HepG2 (cell line): ENCODE data around the gene HLA-DQA1. TPM values are rescaled to one million over a fixed set of nuclear protein-coding genes. Genes with fewer than 3 reads are reported as not detected.

Source experiments
- ATAC-seq: fragments of 200-7000 bp; cut with Tn5 transposase; 3 replicates; pipeline ENCODE4 v1.9.1; 2020; ENCODE audit warnings: mild to moderate bottlenecking, moderate library complexity
- BruUV-seq: library from RNA; stranded (reverse); fragments of 400-500 nt; replicated peaks from 2 replicates; lab custom pipeline; 2021; lab: Mats Ljungman, UMichigan
- CTCF ChIA-PET: fragments of 300-600 bp; formaldehyde crosslinking; extraction: SDS; loops from one replicate; lab custom pipeline; 2021; ENCODE audit warnings: low total read pairs, inconsistent platforms, low intra/inter-chr PET ratio; lab: Yijun Ruan, JAX
- POLR2A ChIA-PET: fragments of 350-600 bp; sonication (Branson Sonifier 250); formaldehyde crosslinking; loops from one replicate; lab custom pipeline; 2020; ENCODE audit warnings: antibody characterized with exemption, inconsistent platforms; lab: Yijun Ruan, JAX
- DNase-seq: peaks from one replicate; pipeline ENCODE4 v3.0.0-alpha.2; 2015; ENCODE audit warnings: low spot score
- FAIRE-seq: peaks from 3 replicates; lab custom pipeline; 2011; peaks lifted over from hg19 to GRCh38; lab: Jason Lieb, UNC
- H2AFZ ChIP-seq: one replicate; pipeline ENCODE4 v1.6.1; 2011; ENCODE audit warnings: low read length, inconsistent platforms
- H3K27ac ChIP-seq: fragments of 300-600 bp; 3 replicates; pipeline ENCODE4 v1.8.0; 2011; ENCODE audit warnings: mixed run types, mild to moderate bottlenecking, mixed read lengths, low read length, inconsistent platforms; ENCODE audit not compliant: insufficient read depth; ENCODE audit errors: extremely low read length
- H3K27me3 ChIP-seq, 2 experiments: fragments of 200-600 bp in 1 of 2; 2 replicates in 1 of 2; 3 replicates in 1 of 2; pipeline versions ENCODE4 v1.6.0 to v1.8.0; 2011; ENCODE audit warnings: low read length in 2 of 2, mild to moderate bottlenecking in 2 of 2, moderate library complexity in 2 of 2, inconsistent platforms in 1 of 2; ENCODE audit not compliant: insufficient read depth in 2 of 2, control insufficient read depth in 1 of 2
- H3K36me3 ChIP-seq, 2 experiments: fragments of 200-600 bp in 1 of 2; replicated peaks in 1 of 2; 2 replicates in 1 of 2; 3 replicates in 1 of 2; pipeline versions ENCODE4 v1.5.1 to v1.8.0; 2011; ENCODE audit warnings: low read length in 2 of 2, inconsistent platforms in 1 of 2; ENCODE audit not compliant: insufficient read depth in 2 of 2, control insufficient read depth in 1 of 2
- H3K4me1 ChIP-seq: 2 replicates; pipeline ENCODE4 v1.5.1; 2012; ENCODE audit warnings: low read length, inconsistent platforms; ENCODE audit not compliant: insufficient read depth
- H3K4me2 ChIP-seq: 2 replicates; pipeline ENCODE4 v1.6.0; 2011; ENCODE audit warnings: low read depth, low read length, inconsistent platforms
- H3K4me3 ChIP-seq, 3 experiments: fragments of 200-600 bp in 1 of 3; sonication (generic), shearing (Covaris generic) in 1 of 3; replicated peaks in 1 of 3; 2 replicates each; pipeline ENCODE4 v1.5.1; 2011 to 2016; ENCODE audit warnings: low read length in 3 of 3, inconsistent platforms in 2 of 3, low read depth in 2 of 3, mild to moderate bottlenecking in 2 of 3, control low read depth in 1 of 3, mixed read lengths in 1 of 3; ENCODE audit not compliant: insufficient read depth in 1 of 3
- H3K79me2 ChIP-seq: one replicate; pipeline ENCODE4 v1.6.1; 2011; ENCODE audit warnings: low read length, inconsistent platforms; ENCODE audit not compliant: insufficient read depth
- H3K9ac ChIP-seq: 2 replicates; pipeline ENCODE4 v1.6.0; 2011; ENCODE audit warnings: mild to moderate bottlenecking, low read depth, low read length, inconsistent platforms; ENCODE audit not compliant: insufficient read depth
- H3K9me3 ChIP-seq: 2 replicates; pipeline ENCODE4 v1.5.1; 2012; ENCODE audit warnings: mild to moderate bottlenecking, low read length
- H4K20me1 ChIP-seq: 2 replicates; pipeline ENCODE4 v1.6.0; 2011; ENCODE audit warnings: inconsistent platforms, mild to moderate bottlenecking, low read length, moderate library complexity; ENCODE audit not compliant: insufficient read depth
- AHDC1 ChIP-seq: sonication (generic); formaldehyde crosslinking; IDR thresholded peaks from 2 replicates; pipeline ENCODE4 v1.5.1; 2020; ENCODE audit warnings: mild to moderate bottlenecking, missing genetic modification reagents, borderline replicate concordance
- ATF3 ChIP-seq: sonication (generic); formaldehyde crosslinking; IDR thresholded peaks from 2 replicates; pipeline ENCODE4 v1.4.0; 2020; ENCODE audit warnings: missing genetic modification reagents
- FOXA1 ChIP-seq, 2 experiments: fragments of 450-650 bp in 1 of 2; sonication (generic) in 1 of 2; formaldehyde crosslinking in 1 of 2; IDR thresholded peaks; 2 replicates each; pipeline versions ENCODE4 v1.4.0 to v1.6.1; 2016 to 2020; ENCODE audit warnings: missing genetic modification reagents in 1 of 2
- HNRNPUL1 ChIP-seq: fragments of 200-400 bp; formaldehyde crosslinking; IDR thresholded peaks from 2 replicates; pipeline ENCODE4 v1.6.1; 2017; ENCODE audit warnings: low read depth, mild to moderate bottlenecking, low read length, moderate library complexity
- MED8 ChIP-seq: sonication (generic); formaldehyde crosslinking; IDR thresholded peaks from 2 replicates; pipeline ENCODE4 v1.8.1; 2023; ENCODE audit warnings: mild to moderate bottlenecking, missing genetic modification reagents; ENCODE audit not compliant: insufficient replicate concordance
- MIXL1 ChIP-seq: IDR thresholded peaks from 2 replicates; pipeline ENCODE4 v1.6.1; 2016
- MXD4 ChIP-seq: IDR thresholded peaks from 2 replicates; pipeline ENCODE4 v1.6.1; 2016; ENCODE audit warnings: mild to moderate bottlenecking, missing biosample characterization, missing genetic modification reagents
- PCBP1 ChIP-seq: fragments of 200-400 bp; formaldehyde crosslinking; IDR thresholded peaks from 2 replicates; pipeline ENCODE4 v1.6.1; 2017; ENCODE audit warnings: mild to moderate bottlenecking, low read depth, low read length, borderline replicate concordance
- STAT5B ChIP-seq: sonication (generic); formaldehyde crosslinking; IDR thresholded peaks from 2 replicates; pipeline ENCODE4 v1.4.0; 2020; ENCODE audit warnings: missing genetic modification reagents
- TRIM22 ChIP-seq: fragments of 450-650 bp; IDR thresholded peaks from 2 replicates; pipeline ENCODE4 v1.6.1; 2017
- ZC3H4 ChIP-seq: sonication (generic); formaldehyde crosslinking; IDR thresholded peaks from 2 replicates; pipeline ENCODE4 v1.4.0; 2020; ENCODE audit warnings: missing genetic modification reagents, borderline replicate concordance
- ZNF577 ChIP-seq: sonication (generic); formaldehyde crosslinking; IDR thresholded peaks from 2 replicates; pipeline ENCODE4 v1.4.0; 2020; ENCODE audit warnings: mild to moderate bottlenecking, low read depth, missing genetic modification reagents, borderline replicate concordance
- ZNF639 ChIP-seq: conservative IDR thresholded peaks from 2 replicates; pipeline ENCODE4 v1.6.1; 2018; ENCODE audit warnings: missing genetic modification reagents
- ZSCAN20 ChIP-seq: sonication (generic); formaldehyde crosslinking; IDR thresholded peaks from 2 replicates; pipeline ENCODE4 v1.4.0; 2020; ENCODE audit warnings: missing genetic modification reagents, mild to moderate bottlenecking, borderline replicate concordance
- ZSCAN31 ChIP-seq: sonication (generic); formaldehyde crosslinking; IDR thresholded peaks from 2 replicates; pipeline ENCODE4 v1.5.0; 2020; ENCODE audit warnings: low read depth, mild to moderate bottlenecking, missing genetic modification reagents
- WGBS: methylation state at CpG from one replicate; pipeline ENCODE4 v1.1.6; 2017; ENCODE audit warnings: low lambda C conversion rate; 5-methylcytosine and 5-hydroxymethylcytosine counted together
- in situ Hi-C: cut with HindIII; loops from 2 replicates; pipeline ENCODE4 v1.10.0; 2017; ENCODE audit warnings: low pct_unique_long_range_greater_than_20kb; ENCODE audit not compliant: extremely low pct_ligation_motif_present
- intact Hi-C: fragments of 100-400 bp; cut with micrococcal nuclease; formaldehyde crosslinking; loops from one replicate; pipeline ENCODE4 v1.10.0; 2022; ENCODE audit not compliant: unreplicated experiment
- polyA plus RNA-seq, 8 experiments: library from polyadenylated mRNA; depleted of rRNA in 3 of 8; stranded (reverse) in 7 of 8; unstranded in 1 of 8; fragments of >200 nt; fragmentation: Illumina TruSeq in 4 of 8; extraction: Trizol in 4 of 8; gene quantifications; 2 replicates each; pipeline versions ENCODE4 v1.2.1 to v1.2.3, GENCODE V29; 2011 to 2016; ENCODE audit warnings: low read depth in 4 of 8, missing spikeins in 1 of 8, mixed read lengths in 1 of 8; ENCODE audit not compliant: insufficient read depth in 1 of 8
- total RNA-seq, 5 experiments: library from RNA; depleted of rRNA; stranded (reverse); fragments of >200 nt; fragmentation: Illumina TruSeq; extraction: Trizol; gene quantifications; 2 replicates each; pipeline ENCODE4 v1.2.3, GENCODE V29; 2016; ENCODE audit warnings: low read depth in 1 of 5

The HLA-DQA1 gene
- total and polyA plus RNA-seq, 2 of the 13 experiments (the other 11 are each of a cell fraction or from before 2014, with no cell fraction given): not detected

- TF ChIP-seq HNRNPUL1 (no peak), TRIM22 (no peak), FOXA1 (IDR thresholded peaks at IDR 0.05) (no peak), FOXA1 (CRISPR knock-in tag; IDR thresholded peaks at IDR 0.05) (no peak), MXD4 (CRISPR knock-in tag) (no peak), ZNF639 (CRISPR knock-in tag) (no peak), MIXL1 (CRISPR knock-in tag) (no peak)
Measured at GRCh38 chr6:32627249-32627648, 10.0 kb upstream of the HLA-DQA1 start (continued).

- intact Hi-C loops (no loop called here), in situ Hi-C loops (no loop called here)
- DNase-seq (no peak), FAIRE-seq (no peak), ATAC-seq (no peak)
- no peaks in the 10 kb centered on the region for H3K4me1 ChIP-seq
- H3K36me3 ChIP-seq: no peaks in the 10 kb centered on the region
- no peaks in the 10 kb centered on the region for H3K9me3 ChIP-seq
- no TSS peak for BruUV-seq
- ChIA-PET POLR2A (no interaction called here), CTCF (no interaction called here)
- TF ChIP-seq ZNF577 (no peak), PCBP1 (no peak), MED8 (CRISPR knock-in tag) (no peak), ATF3 (CRISPR knock-in tag) (no peak), ZSCAN31 (CRISPR knock-in tag) (no peak), STAT5B (CRISPR knock-in tag) (no peak), AHDC1 (no peak), ZC3H4 (CRISPR knock-in tag) (no peak), ZSCAN20 (no peak)
- 1% methylated on average over 3 of the region's 3 CpGs for WGBS
- no peak overlapping the region for H3K9ac ChIP-seq
- no peaks in the 10 kb centered on the region; a peak in 1 of 5 replicates for H3K27me3 ChIP-seq
- H3K27ac ChIP-seq: no peak overlapping the region
- no peak overlapping the region for H2AFZ ChIP-seq
- H3K4me3 ChIP-seq: no peak overlapping the region
- H4K20me1 ChIP-seq: no peaks in the 10 kb centered on the region
- no peak overlapping the region for H3K4me2 ChIP-seq
- H3K79me2 ChIP-seq: no peaks in the 10 kb centered on the region
Measured at GRCh38 chr6:32627831-32628230, 9.4 kb upstream of the HLA-DQA1 start.
